Upper lobe of left lung (tissue), 4 donors: ENCODE measurements around the gene PARP3.

Experiments used
- CTCF ChIP-seq, 6 experiments: fragments of 450-650 bp in 4 of 6; fragments of 200-600 bp in 2 of 6; sonication (generic) in 2 of 6; IDR thresholded peaks; one replicate each; pipeline ENCODE4 v1.5.1; 2016 to 2019; ENCODE audit warnings: antibody characterized with exemption in 6 of 6
- EP300 ChIP-seq, 4 donors: sonication (generic); formaldehyde crosslinking; IDR thresholded peaks; one replicate each; pipeline ENCODE4 v1.5.1; 2017; ENCODE audit warnings: antibody characterized with exemption in 4 of 4, control low read depth in 2 of 4

GRCh38 chr3:51953445-51953844 is 11.3 kb downstream of the PARP3 start:
- TF ChIP-seq CTCF (IDR thresholded peaks at IDR 0.05) (no peak), EP300 (IDR thresholded peaks at IDR 0.05) (no peak)
